Measurements from ENCODE around the gene NRN1L. TPM values are rescaled to one million over a fixed set of nuclear protein-coding genes. Genes with fewer than 3 reads are reported as not detected.

Gene NRN1L
- total RNA-seq, 1 experiment from 2014 or later: not detected

- no peak overlapping the region for H2AFZ ChIP-seq (ENCODE audit: low read length)
- no peak overlapping the region for H3K4me3 ChIP-seq (ENCODE audit: low read length)
- H3F3A ChIP-seq (ENCODE audit: low read length, unreplicated experiment): no peaks in the 10 kb centered on the region
- TF ChIP-seq EZH2 (IDR thresholded peaks at IDR 0.05; ENCODE audit: low read length, unreplicated experiment): no peak
- no peak for TF ChIP-seq CTCF (conservative IDR thresholded peaks at IDR 0.05; ENCODE audit: low read depth, low read length)
- no peak for TF ChIP-seq EZH2phosphoT487 (IDR thresholded peaks at IDR 0.05; ENCODE audit: borderline replicate concordance, low read length)
- no TSS peak for BruUV-seq (replicated peaks)
- 0 out of 2 replicates have a peak, but pooled peaks cover 5% of the 10 kb centered on the region for H4K20me1 ChIP-seq (ENCODE audit: low read length)
- H3K9me2 ChIP-seq (replicated peaks; ENCODE audit: low read length): no peaks in the 10 kb centered on the region
- ChIA-PET CTCF (no interaction called here), POLR2A (ENCODE audit: unreplicated experiment) (no interaction called here)
- H3K27me3 ChIP-seq (ENCODE audit: low read length): no peaks in the 10 kb centered on the region
- H3K4me1 ChIP-seq (ENCODE audit: insufficient read depth, low read length): peaks cover 13% of the 10 kb centered on the region
- no peak overlapping the region for H3K27ac ChIP-seq (ENCODE audit: low read length)
- intact Hi-C loops (cut with micrococcal nuclease): no loop called here
- 0 out of 2 replicates have a peak, but pooled peaks cover 4% of the 10 kb centered on the region for H3K79me2 ChIP-seq (ENCODE audit: low read length)
- H3K9me3 ChIP-seq (ENCODE audit: low read length): no peaks in the 10 kb centered on the region
- H3K9ac ChIP-seq (ENCODE audit: low read length): no peak overlapping the region
- no peaks in the 10 kb centered on the region; the same call in 1 of the 2 replicates for H3K36me3 ChIP-seq (ENCODE audit: low read depth, low read length)
- H3K4me2 ChIP-seq (ENCODE audit: low read length): no peak overlapping the region
- ATAC-seq: no peak
- no peak for DNase-seq
Measured at GRCh38 chr16:67915831-67916723, 31.4 kb downstream of the NRN1L start.

GRCh38 chr16:67917140-67917851, 32.6 kb downstream of the NRN1L start:
- H3K4me3 ChIP-seq (ENCODE audit: low read length): no peak overlapping the region
- H3K9ac ChIP-seq (ENCODE audit: low read length): no peak overlapping the region
- BruUV-seq (replicated peaks): no TSS peak
- TF ChIP-seq EZH2phosphoT487 (IDR thresholded peaks at IDR 0.05; ENCODE audit: borderline replicate concordance, low read length) (no peak), EZH2 (IDR thresholded peaks at IDR 0.05; ENCODE audit: low read length, unreplicated experiment) (no peak), CTCF (conservative IDR thresholded peaks at IDR 0.05; ENCODE audit: low read depth, low read length) (no peak)
- H3F3A ChIP-seq (ENCODE audit: low read length, unreplicated experiment): no peaks in the 10 kb centered on the region
- ChIA-PET CTCF (interaction anchor here (1.0 kb wide), 1 partner anchor 396 kb away, joined by 4 read pairs; no protein-coding TSS in a partner anchor), POLR2A (ENCODE audit: unreplicated experiment) (no interaction called here)
- ATAC-seq (peak; percentile 25), DNase-seq (no peak)
- H3K9me3 ChIP-seq (ENCODE audit: low read length): no peaks in the 10 kb centered on the region
- no peaks in the 10 kb centered on the region for H3K27me3 ChIP-seq (ENCODE audit: low read length)
- no peaks in the 10 kb centered on the region for H3K9me2 ChIP-seq (replicated peaks; ENCODE audit: low read length)
- H3K4me1 ChIP-seq (ENCODE audit: insufficient read depth, low read length): peaks cover 13% of the 10 kb centered on the region
- H3K4me2 ChIP-seq (ENCODE audit: low read length): 0 out of 2 replicates have a peak overlapping the region, but pooled peaks have one; percentile 12
- no peaks in the 10 kb centered on the region; the same call in 1 of the 2 replicates for H3K36me3 ChIP-seq (ENCODE audit: low read depth, low read length)
- no peak overlapping the region for H2AFZ ChIP-seq (ENCODE audit: low read length)
- peak overlapping the region; percentile 66 for H3K27ac ChIP-seq (ENCODE audit: low read length)
- intact Hi-C loops (cut with micrococcal nuclease): no loop called here
- 0 out of 2 replicates have a peak, but pooled peaks cover 5% of the 10 kb centered on the region for H4K20me1 ChIP-seq (ENCODE audit: low read length)
- H3K79me2 ChIP-seq (ENCODE audit: low read length): 0 out of 2 replicates have a peak, but pooled peaks cover 4% of the 10 kb centered on the region
